A549 (cell line): ENCODE results near the gene MFSD6L. TPM values are rescaled to one million over a fixed set of nuclear protein-coding genes. Genes with fewer than 3 reads are reported as not detected.

Experiments
- ATAC-seq, 2 experiments: fragments of 200-7000 bp in 1 of 2; fragments of >200 bp in 1 of 2; cut with Nextera tagmentation in 1 of 2; cut with Tn5 transposase in 1 of 2; 3 replicates each; pipeline versions ENCODE4 v1.8.0 to v1.9.1; 2018 to 2020; ENCODE audit warnings: mild to moderate bottlenecking in 1 of 2, moderate library complexity in 1 of 2
- CTCF ChIA-PET: fragments of 300-600 bp; sonication (Branson Sonifier 250); formaldehyde crosslinking; extraction: SDS; loops from one replicate; lab custom pipeline; 2021; ENCODE audit warnings: antibody characterized with exemption, inconsistent platforms; lab: Yijun Ruan, JAX
- POLR2A ChIA-PET: fragments of 350-600 bp; formaldehyde crosslinking; extraction: SDS; loops from one replicate; lab custom pipeline; 2021; ENCODE audit warnings: antibody characterized with exemption, inconsistent platforms; lab: Yijun Ruan, JAX
- DNase-seq, 2 experiments: peaks; one replicate each; pipeline versions ENCODE4 v3.0.0 to v3.0.0-alpha.2; 2011 to 2016; ENCODE audit warnings: low read depth in 1 of 2, low spot score in 1 of 2
- FAIRE-seq: peaks from 2 replicates; lab custom pipeline; 2011; peaks lifted over from hg19 to GRCh38; lab: Jason Lieb, UNC
- H3K27ac ChIP-seq, 2 experiments: fragments of >200 bp; sonication (Bioruptor Twin); formaldehyde crosslinking; 3 replicates each; pipeline ENCODE4 v1.5.1; 2016 to 2017
- H3K4me1 ChIP-seq: fragments of >200 bp; sonication (Bioruptor Twin); formaldehyde crosslinking; 3 replicates; pipeline ENCODE4 v1.6.1; 2016
- H3K4me2 ChIP-seq: fragments of >200 bp; sonication (Bioruptor Twin); formaldehyde crosslinking; 3 replicates; pipeline ENCODE4 v1.6.1; 2016
- H3K4me3 ChIP-seq: fragments of >200 bp; sonication (Bioruptor Twin); formaldehyde crosslinking; 3 replicates; pipeline ENCODE4 v1.5.1; 2016
- H3K9me3 ChIP-seq: fragments of >200 bp; sonication (Bioruptor Twin); formaldehyde crosslinking; 3 replicates; pipeline ENCODE4 v1.6.1; 2016
- BCL3 ChIP-seq: fragments of >200 bp; sonication (Bioruptor Twin); formaldehyde crosslinking; IDR thresholded peaks from 3 replicates; pipeline ENCODE4 v1.6.1; 2016
- BHLHE40 ChIP-seq: IDR thresholded peaks from 2 replicates; pipeline ENCODE4 v1.6.1; 2012; ENCODE audit warnings: low read depth, low read length, inconsistent platforms
- CBX8 ChIP-seq: fragments of 200-600 bp; sonication (generic); IDR thresholded peaks from 2 replicates; pipeline ENCODE4 v1.6.1; 2016
- CEBPB ChIP-seq, 2 experiments: fragments of >200 bp in 1 of 2; sonication (Bioruptor Twin) in 1 of 2; formaldehyde crosslinking in 1 of 2; IDR thresholded peaks; 2 replicates each; pipeline ENCODE4 v1.6.1; 2012 to 2016
- EHF ChIP-seq: fragments of 250-450 bp; sonication (Bioruptor Pico); IDR thresholded peaks from 2 replicates; pipeline ENCODE4 v1.5.0; 2020; ENCODE audit warnings: mild to moderate bottlenecking
- EHMT2 ChIP-seq: fragments of 200-600 bp; sonication (generic); IDR thresholded peaks from 2 replicates; pipeline ENCODE4 v1.6.1; 2016; ENCODE audit warnings: antibody characterized with exemption, low read depth, mild to moderate bottlenecking, moderate library complexity
- FOXS1 ChIP-seq: fragments of 250-450 bp; sonication (Bioruptor Pico); IDR thresholded peaks from 2 replicates; pipeline ENCODE4 v1.5.0; 2020; ENCODE audit warnings: mild to moderate bottlenecking, moderate library complexity
- HDAC2 ChIP-seq: fragments of 200-600 bp; sonication (generic); IDR thresholded peaks from 2 replicates; pipeline ENCODE4 v1.6.1; 2016
- HOXA7 ChIP-seq: fragments of 250-450 bp; sonication (Bioruptor Pico); IDR thresholded peaks from 2 replicates; pipeline ENCODE4 v1.5.0; 2020; ENCODE audit warnings: mild to moderate bottlenecking, moderate library complexity
- HOXB5 ChIP-seq: fragments of 250-450 bp; sonication (Bioruptor Pico); IDR thresholded peaks from 2 replicates; pipeline ENCODE4 v1.5.0; 2020; ENCODE audit warnings: mild to moderate bottlenecking, moderate library complexity
- JUNB ChIP-seq: fragments of >200 bp; sonication (Bioruptor Twin); formaldehyde crosslinking; IDR thresholded peaks from 2 replicates; pipeline ENCODE4 v1.6.1; 2016
- MAX ChIP-seq: IDR thresholded peaks from 2 replicates; pipeline ENCODE4 v1.6.1; 2012
- NFE2L2 ChIP-seq: fragments of 150-350 bp; conservative IDR thresholded peaks from 2 replicates; pipeline ENCODE4 v1.6.1; 2014; ENCODE audit warnings: low read length
- NR3C1 ChIP-seq: fragments of >200 bp; sonication (Bioruptor Twin); formaldehyde crosslinking; IDR thresholded peaks from 3 replicates; pipeline ENCODE4 v1.6.1; 2017
- PBX3 ChIP-seq: IDR thresholded peaks from 2 replicates; pipeline ENCODE4 v1.6.1; 2012
- POLR2A ChIP-seq: IDR thresholded peaks from 2 replicates; pipeline ENCODE4 v1.6.1; 2012; ENCODE audit warnings: mild to moderate bottlenecking, low read length
- POLR2AphosphoS2 ChIP-seq: conservative IDR thresholded peaks from 2 replicates; pipeline ENCODE4 v1.6.1; 2012; ENCODE audit warnings: low read length, improper control_type of control experiment, inconsistent platforms
- RARB ChIP-seq: fragments of 250-450 bp; sonication (Bioruptor Pico); IDR thresholded peaks from 2 replicates; pipeline ENCODE4 v1.8.0; 2021; ENCODE audit warnings: mild to moderate bottlenecking, moderate library complexity
- REST ChIP-seq: fragments of 200-600 bp; sonication (generic); IDR thresholded peaks from 2 replicates; pipeline ENCODE4 v1.6.1; 2016; ENCODE audit warnings: antibody characterized with exemption, mild to moderate bottlenecking, moderate library complexity
- RFX5 ChIP-seq: fragments of 450-650 bp; IDR thresholded peaks from 2 replicates; pipeline ENCODE4 v1.7.1; 2014; ENCODE audit warnings: antibody characterized with exemption, mild to moderate bottlenecking, moderate library complexity
- ZC3H11A ChIP-seq: fragments of 450-650 bp; IDR thresholded peaks from 2 replicates; pipeline ENCODE4 v1.6.1; 2014; ENCODE audit warnings: antibody characterized with exemption, mild to moderate bottlenecking
- ZSCAN20 ChIP-seq: fragments of 250-450 bp; sonication (Bioruptor Pico); IDR thresholded peaks from 2 replicates; pipeline ENCODE4 v1.8.0; 2022; ENCODE audit warnings: mild to moderate bottlenecking, moderate library complexity
- WGBS: methylation state at CpG from one replicate; pipeline ENCODE4 v1.1.6; 2017; ENCODE audit errors: missing lambda C conversion rate; 5-methylcytosine and 5-hydroxymethylcytosine counted together
- polyA plus RNA-seq, 4 experiments: library from polyadenylated mRNA; depleted of rRNA in 3 of 4; stranded (reverse); fragments of >200 nt; fragmentation: RNase III in 1 of 4; extraction: RNeasy Plus Mini Kit Qiagen cat#74134 plus additional on column Dnase treatment in 1 of 4; gene quantifications; 2 replicates in 3 of 4; 3 replicates in 1 of 4; pipeline ENCODE4 v1.2.3, GENCODE V29; 2011 to 2017

Gene MFSD6L
- polyA plus RNA-seq, 2 of the 4 experiments (the other 2 are of a cell fraction) = not detected

- TF ChIP-seq PBX3 (no peak), CEBPB (IDR thresholded peaks at IDR 0.05) (no peak), JUNB (no peak), BCL3 (no peak), ZC3H11A (no peak), CBX8 (no peak), POLR2AphosphoS2 (no peak), BHLHE40 (no peak), HDAC2 (no peak), MAX (no peak), HOXA7 (CRISPR knock-in tag) (no peak), EHMT2 (no peak), NR3C1 (no peak), RFX5 (no peak)
- TF ChIP-seq, all 56 proteins: peak for 0
- Histone ChIP-seq H3K4me2 (no peak overlapping the region), H3K4me1 (no peaks in the 10 kb centered on the region), H3K9me3 (no peaks in the 10 kb centered on the region), H3K27ac (no peak overlapping the region), H3K4me3 (no peak overlapping the region)
- DNase-seq (no peak), FAIRE-seq (no peak), ATAC-seq (no peak)
- POLR2A ChIA-PET = no interaction called here
- WGBS = 59% methylated on average over 10 of the region's 10 CpGs
- CTCF ChIA-PET = interaction anchor here (1.4 kb wide), 1 partner anchor 14 kb away, joined by 3 read pairs; no protein-coding TSS in a partner anchor
These were observed 31.0 kb upstream of the MFSD6L start for GRCh38 chr17:8830141-8830540.

- TF ChIP-seq POLR2A = no peak
- TF ChIP-seq NFE2L2 = no peak
- no peak for TF ChIP-seq RFX5
- no peak for TF ChIP-seq FOXS1
- no peak for TF ChIP-seq EHF (CRISPR knock-in tag)
- no peak for TF ChIP-seq CEBPB (IDR thresholded peaks at IDR 0.05)
- TF ChIP-seq HDAC2 = no peak
- TF ChIP-seq PBX3 = no peak
- TF ChIP-seq BCL3 = no peak
- POLR2A ChIA-PET = no interaction called here
These were observed 30.1 kb upstream of the MFSD6L start for GRCh38 chr17:8829036-8829941.

GRCh38 chr17:8828517-8828875, 29.3 kb upstream of the MFSD6L start:
- 67% methylated on average over 14 of the region's 20 CpGs for WGBS
- peaks cover 14% of the 10 kb centered on the region for H3K9me3 ChIP-seq
- H3K27ac ChIP-seq = no peak overlapping the region
- ATAC-seq (no peak), FAIRE-seq (no peak), DNase-seq (no peak)
- POLR2A ChIA-PET = no interaction called here
- no peak overlapping the region for H3K4me3 ChIP-seq
- no peak overlapping the region for H3K4me2 ChIP-seq
- TF ChIP-seq HOXA7 (CRISPR knock-in tag) = no peak
- TF ChIP-seq RARB (CRISPR knock-in tag) = no peak
- TF ChIP-seq HOXB5 = no peak
- TF ChIP-seq BCL3 = no peak
- no peak for TF ChIP-seq ZSCAN20 (CRISPR knock-in tag)
- no peak for TF ChIP-seq REST
- TF ChIP-seq, all 56 proteins: peak for 0
- CTCF ChIA-PET = interaction anchor here (0.8 kb wide), 1 partner anchor 15 kb away, joined by 3 read pairs; no protein-coding TSS in a partner anchor
- H3K4me1 ChIP-seq = no peaks in the 10 kb centered on the region

More at GRCh38 chr17:8829036-8829941, 30.1 kb upstream of the MFSD6L start:
- no peak overlapping the region for H3K4me2 ChIP-seq
- no peak overlapping the region for H3K4me3 ChIP-seq
- ATAC-seq (no peak), FAIRE-seq (no peak), DNase-seq (no peak)
- no peaks in the 10 kb centered on the region for H3K4me1 ChIP-seq
- H3K27ac ChIP-seq = no peak overlapping the region
- H3K9me3 ChIP-seq = peaks cover 7% of the 10 kb centered on the region
- CTCF ChIA-PET = interaction anchor here (1.4 kb wide), 1 partner anchor 15 kb away, joined by 3 read pairs; no protein-coding TSS in a partner anchor
- WGBS = 74% methylated on average over 16 of the region's 16 CpGs
